Prostate gland (tissue), 2 donors: Measurements from ENCODE around the gene ARL14EPL. TPM values are rescaled to one million over a fixed set of nuclear protein-coding genes. Genes with fewer than 3 reads are reported as not detected.

ENCODE experiments used
- DNase-seq: peaks from one replicate; pipeline ENCODE4 v3.0.0-alpha.2; 2019; ENCODE audit warnings: low spot score
- H3K27ac ChIP-seq, 2 donors: fragments of 200-600 bp; sonication (generic); 2 replicates each; pipeline ENCODE4 v1.5.1; 2017 to 2019
- H3K27me3 ChIP-seq: fragments of 200-600 bp; sonication (generic); replicated peaks from 2 replicates; pipeline ENCODE4 v1.5.1; 2019; ENCODE audit not compliant: insufficient read depth
- H3K36me3 ChIP-seq, 2 donors: fragments of 200-600 bp; sonication (generic); 1 replicate in 1 of 2; 2 replicates in 1 of 2; pipeline versions ENCODE4 v1.5.1 to v1.8.1; 2017 to 2019
- H3K4me1 ChIP-seq: fragments of 200-600 bp; sonication (generic); replicated peaks from 2 replicates; pipeline ENCODE4 v1.5.1; 2019
- H3K4me3 ChIP-seq, 2 donors: fragments of 200-600 bp; sonication (generic); 2 replicates each; pipeline ENCODE4 v1.5.1; 2017 to 2019
- H3K9me3 ChIP-seq: fragments of 200-600 bp; sonication (generic); 2 replicates; pipeline ENCODE4 v1.5.1; 2017
- CTCF ChIP-seq, 4 experiments: fragments of 200-600 bp in 2 of 4; fragments of 450-650 bp in 2 of 4; sonication (generic) in 2 of 4; IDR thresholded peaks; 1 replicate in 3 of 4; 2 replicates in 1 of 4; pipeline ENCODE4 v1.5.1; 2016 to 2019; ENCODE audit warnings: antibody characterized with exemption in 4 of 4, mild to moderate bottlenecking in 2 of 4, moderate library complexity in 2 of 4
- POLR2A ChIP-seq: fragments of 450-650 bp; IDR thresholded peaks from one replicate; pipeline ENCODE4 v1.6.1; 2016; ENCODE audit warnings: antibody characterized with exemption, mild to moderate bottlenecking
- POLR2AphosphoS5 ChIP-seq: sonication (generic); formaldehyde crosslinking; IDR thresholded peaks from one replicate; pipeline ENCODE4 v1.6.1; 2017; ENCODE audit warnings: antibody characterized with exemption
- WGBS: methylation state at CpG from one replicate; pipeline ENCODE4 v1.1.5; 2018; 5-methylcytosine and 5-hydroxymethylcytosine counted together
- intact Hi-C: fragments of 100-400 bp; cut with DNase I; formaldehyde crosslinking; loops from one replicate; pipeline ENCODE4 v1.14.2; 2022
- total RNA-seq, 2 donors: library from RNA; depleted of rRNA; stranded (reverse); fragments of >200 nt; gene quantifications; one replicate each; pipeline ENCODE4 v1.1.0, GENCODE V29; 2016

The ARL14EPL gene
- total RNA-seq, 2 donors from 2014 or later = not detected

- Histone ChIP-seq H3K9me3 (no peaks in the 10 kb centered on the region), H3K27ac (no peak overlapping the region), H3K27me3 (no peaks in the 10 kb centered on the region), H3K36me3 (no peaks in the 10 kb centered on the region), H3K4me3 (no peak overlapping the region), H3K4me1 (no peaks in the 10 kb centered on the region)
- intact Hi-C loops = no loop called here
- DNase-seq = no peak
- 64% methylated on average over 5 of the region's 5 CpGs for WGBS
- TF ChIP-seq POLR2A (no peak), POLR2AphosphoS5 (no peak), CTCF (IDR thresholded peaks at IDR 0.05) (no peak)
Observed at GRCh38 chr5:115992848-115993350, 39.4 kb upstream of the ARL14EPL start.

GRCh38 chr5:115995351-115995750 is 36.9 kb upstream of the ARL14EPL start:
- no peak overlapping the region for H3K4me3 ChIP-seq
- TF ChIP-seq POLR2AphosphoS5 (no peak), CTCF (IDR thresholded peaks at IDR 0.05) (no peak), POLR2A (no peak)
- no peak overlapping the region for H3K27ac ChIP-seq
- no peaks in the 10 kb centered on the region for H3K9me3 ChIP-seq
- DNase-seq = no peak
- H3K27me3 ChIP-seq = no peaks in the 10 kb centered on the region
- 86% methylated on average over 6 of the region's 6 CpGs for WGBS
- H3K36me3 ChIP-seq = no peaks in the 10 kb centered on the region
- intact Hi-C loops = no loop called here
- no peaks in the 10 kb centered on the region for H3K4me1 ChIP-seq

- Histone ChIP-seq H3K4me1 (no peaks in the 10 kb centered on the region), H3K36me3 (no peaks in the 10 kb centered on the region), H3K9me3 (no peaks in the 10 kb centered on the region), H3K27me3 (no peaks in the 10 kb centered on the region), H3K27ac (no peak overlapping the region), H3K4me3 (no peak overlapping the region)
- TF ChIP-seq CTCF (IDR thresholded peaks at IDR 0.05) (no peak), POLR2AphosphoS5 (no peak), POLR2A (no peak)
- WGBS = 60% methylated on average over 6 of the region's 6 CpGs
- DNase-seq = no peak
- intact Hi-C loops = no loop called here
Observed at GRCh38 chr5:116002116-116002906, 30.0 kb upstream of the ARL14EPL start.

- H3K27ac ChIP-seq = no peak overlapping the region
- intact Hi-C loops = no loop called here
- H3K4me1 ChIP-seq = no peaks in the 10 kb centered on the region
- H3K36me3 ChIP-seq = no peaks in the 10 kb centered on the region
- DNase-seq = no peak
- no peak for TF ChIP-seq POLR2A
- TF ChIP-seq POLR2AphosphoS5 = no peak
- TF ChIP-seq CTCF (IDR thresholded peaks at IDR 0.05) = no peak
- no peaks in the 10 kb centered on the region for H3K9me3 ChIP-seq
- no peaks in the 10 kb centered on the region for H3K27me3 ChIP-seq
- H3K4me3 ChIP-seq = no peak overlapping the region
- 83% methylated on average over 3 of the region's 3 CpGs for WGBS
Observed at GRCh38 chr5:116004248-116004647, 28.0 kb upstream of the ARL14EPL start.

GRCh38 chr5:116009806-116010205 is 22.5 kb upstream of the ARL14EPL start:
- H3K4me3 ChIP-seq = no peak overlapping the region
- DNase-seq = no peak
- WGBS = 87% methylated on average over 3 of the region's 3 CpGs
- H3K36me3 ChIP-seq = no peaks in the 10 kb centered on the region
- intact Hi-C loops = no loop called here
- H3K9me3 ChIP-seq = no peaks in the 10 kb centered on the region
- H3K4me1 ChIP-seq = no peaks in the 10 kb centered on the region
- H3K27ac ChIP-seq = no peak overlapping the region
- TF ChIP-seq POLR2AphosphoS5 (no peak), POLR2A (no peak), CTCF (IDR thresholded peaks at IDR 0.05) (no peak)
- H3K27me3 ChIP-seq = no peaks in the 10 kb centered on the region
